K562 (cell line): ENCODE measurements around the gene TTLL10. TPM values are rescaled to one million over a fixed set of nuclear protein-coding genes. Genes with fewer than 3 reads are reported as not detected.

Source experiments
- AFF4 ChIP-seq: sonication (generic); formaldehyde crosslinking; IDR thresholded peaks from 2 replicates; pipeline ENCODE4 v1.8.0; 2023; ENCODE audit warnings: mild to moderate bottlenecking, missing genetic modification reagents
- BHLHE40 ChIP-seq: IDR thresholded peaks from 2 replicates; pipeline ENCODE4 v1.6.1; 2011; ENCODE audit warnings: low read length, improper control_type of control experiment
- DMBX1 ChIP-seq: fragments of 250-450 bp; sonication (Bioruptor Pico); IDR thresholded peaks from 2 replicates; pipeline ENCODE4 v1.8.0; 2022; ENCODE audit warnings: inconsistent platforms, mild to moderate bottlenecking, moderate library complexity, borderline replicate concordance
- E4F1 ChIP-seq: fragments of 250-450 bp; sonication (Bioruptor Pico); IDR thresholded peaks from 2 replicates; pipeline ENCODE4 v1.5.0; 2021; ENCODE audit warnings: mild to moderate bottlenecking, borderline replicate concordance
- ETV5 ChIP-seq: sonication (generic); formaldehyde crosslinking; IDR thresholded peaks from 2 replicates; pipeline ENCODE4 v1.4.0; 2020; ENCODE audit warnings: low read depth, mild to moderate bottlenecking, missing genetic modification reagents
- FOXJ3 ChIP-seq: sonication (generic); formaldehyde crosslinking; IDR thresholded peaks from 2 replicates; pipeline ENCODE4 v1.4.0; 2020; ENCODE audit warnings: mild to moderate bottlenecking, missing genetic modification reagents
- KAT2B ChIP-seq: IDR thresholded peaks from one replicate; pipeline ENCODE4 v1.6.1; 2012; ENCODE audit warnings: low read depth, mild to moderate bottlenecking, control low read depth, inconsistent platforms, low read length, moderate library complexity
- KLF10 ChIP-seq: fragments of 250-450 bp; sonication (Bioruptor Pico); IDR thresholded peaks from 2 replicates; pipeline ENCODE4 v1.6.1; 2021; ENCODE audit warnings: matching md5 sums
- MEF2D ChIP-seq: conservative IDR thresholded peaks from 2 replicates; pipeline ENCODE4 v1.6.1; 2016; ENCODE audit warnings: low read depth, missing genetic modification characterization, missing compliant biosample characterization
- MTF1 ChIP-seq: fragments of 250-450 bp; sonication (Bioruptor Pico); IDR thresholded peaks from 2 replicates; pipeline ENCODE4 v1.9.0; 2021; ENCODE audit warnings: moderate library complexity, mild to moderate bottlenecking, inconsistent platforms, borderline replicate concordance
- NFIX ChIP-seq: fragments of 250-450 bp; sonication (Bioruptor Pico); IDR thresholded peaks from 2 replicates; pipeline ENCODE4 v1.4.0; 2020; ENCODE audit warnings: low read depth, mild to moderate bottlenecking, moderate library complexity
- NR2C1 ChIP-seq, 2 experiments: fragments of 450-650 bp; IDR thresholded peaks; 2 replicates each; pipeline ENCODE4 v1.6.1; 2017; ENCODE audit warnings: mild to moderate bottlenecking in 2 of 2, antibody characterized with exemption in 1 of 2, inconsistent platforms in 1 of 2, missing compliant biosample characterization in 1 of 2, missing genetic modification characterization in 1 of 2
- SMAD2 ChIP-seq: fragments of 150-350 bp; IDR thresholded peaks from 2 replicates; pipeline ENCODE4 v1.6.1; 2014; ENCODE audit warnings: low read depth, mild to moderate bottlenecking, low read length
- TGIF2 ChIP-seq: sonication (generic); formaldehyde crosslinking; IDR thresholded peaks from 2 replicates; pipeline ENCODE4 v1.8.1; 2022; ENCODE audit warnings: mild to moderate bottlenecking, missing genetic modification reagents, moderate library complexity
- USF2 ChIP-seq: sonication (generic); formaldehyde crosslinking; IDR thresholded peaks from 2 replicates; pipeline ENCODE4 v1.5.0; 2020; ENCODE audit warnings: missing genetic modification reagents
- ZNF121 ChIP-seq: sonication (generic); formaldehyde crosslinking; conservative IDR thresholded peaks from 2 replicates; pipeline ENCODE4 v1.8.0; 2022; ENCODE audit warnings: missing genetic modification reagents
- ZNF3 ChIP-seq: fragments of 250-450 bp; sonication (Bioruptor Pico); IDR thresholded peaks from 2 replicates; pipeline ENCODE4 v1.5.0; 2021; ENCODE audit warnings: mild to moderate bottlenecking, moderate library complexity
- ZNF507 ChIP-seq: conservative IDR thresholded peaks from 2 replicates; pipeline ENCODE4 v1.6.1; 2017; ENCODE audit warnings: missing genetic modification characterization, missing compliant biosample characterization
- polyA plus RNA-seq, 8 experiments: library from polyadenylated mRNA; depleted of rRNA in 4 of 8; stranded (reverse) in 5 of 8; unstranded in 3 of 8; fragments of >200 nt; fragmentation: Nextera tagmentation in 2 of 8; fragmentation: Illumina TruSeq in 1 of 8; extraction: Ambion mirVana in 2 of 8; extraction: Trizol in 1 of 8; gene quantifications; 2 replicates each; pipeline versions ENCODE4 v1.2.1 to v1.2.3, GENCODE V29; 2011 to 2014; ENCODE audit warnings: inconsistent platforms in 1 of 8, missing spikeins in 1 of 8
- total RNA-seq, 7 experiments: library from RNA; depleted of rRNA in 6 of 7; stranded (reverse); fragments of >200 nt in 6 of 7; fragmentation: Illumina TruSeq in 2 of 7; extraction: Trizol in 2 of 7; gene quantifications; 2 replicates each; pipeline versions ENCODE4 v1.2.1 to v1.2.3, GENCODE V29; 2011 to 2021; ENCODE audit warnings: low replicate concordance in 1 of 7
- TF ChIP-seq, protein P1 (sequence below): sonication (generic); IDR thresholded peaks from 2 replicates; pipeline ENCODE4 v1.6.1; 2016

The TTLL10 gene
- total and polyA plus RNA-seq, 9 of the 15 experiments (the other 6 are each of a cell fraction or from before 2014, with no cell fraction given): not detected

DNA sequence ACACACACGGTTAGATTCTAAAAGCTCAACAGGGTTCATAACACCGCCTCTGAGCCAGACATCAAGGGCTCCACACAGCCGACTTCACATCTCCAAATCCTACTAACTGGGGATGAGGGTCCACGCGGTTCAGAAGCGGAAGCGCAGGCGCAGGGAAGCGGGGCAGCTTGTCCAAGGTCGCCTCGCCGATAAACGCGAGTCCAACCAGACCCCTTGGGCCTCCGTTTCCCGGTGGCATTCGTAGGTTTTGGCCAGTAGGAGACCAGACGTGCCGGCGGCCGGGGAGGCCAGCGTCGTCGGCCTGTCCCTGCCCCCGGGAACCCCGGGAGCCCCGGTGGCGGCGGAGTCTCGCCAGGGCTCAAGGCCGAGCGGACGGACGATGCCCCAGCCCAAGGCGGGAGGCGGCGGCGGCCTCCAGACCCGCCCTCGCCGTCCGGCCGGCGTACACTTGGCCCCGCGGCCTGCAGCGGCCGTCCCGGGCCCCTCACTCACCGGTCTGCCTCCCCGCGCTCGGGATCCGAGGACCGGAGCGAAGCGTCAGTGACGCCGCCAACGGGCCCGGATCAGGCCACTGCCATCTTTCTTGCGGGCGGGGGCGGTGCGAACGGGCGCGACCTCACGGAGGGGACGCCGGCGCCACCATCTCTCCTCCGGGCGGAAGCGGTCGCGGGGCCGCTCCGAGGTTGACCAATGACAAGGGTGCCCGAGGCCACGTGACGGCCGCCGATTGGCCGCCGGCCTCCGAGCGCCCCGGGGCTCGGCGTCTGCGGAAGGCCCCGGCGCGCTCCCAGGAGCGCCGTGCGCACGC, 57.9 kb downstream of the TTLL10 start, which contains the start of gene SDF4 (continued):
- TF ChIP-seq E4F1 (no peak), KLF10 (CRISPR knock-in tag) (no peak), NFIX (CRISPR knock-in tag) (no peak), DMBX1 (CRISPR knock-in tag) (peak; percentile 47; the same call in 1 of the 2 replicates), MTF1 (CRISPR knock-in tag) (no peak), SMAD2 (no peak), ZNF3 (CRISPR knock-in tag) (no peak), MEF2D (tag) (no peak), FOXJ3 (CRISPR knock-in tag) (no peak), ZNF121 (no peak), TGIF2 (CRISPR knock-in tag) (peak; percentile 14; the same call in 1 of the 2 replicates), BHLHE40 (peak; percentile 49; the same call in 1 of the 2 replicates), ETV5 (no peak), AFF4 (CRISPR knock-in tag) (peak; percentile 58; the same call in 1 of the 2 replicates), KAT2B (no peak), NR2C1 (IDR thresholded peaks at IDR 0.05) (peak; percentile 87), NR2C1 (tag; IDR thresholded peaks at IDR 0.05) (peak; percentile 93), ZNF507 (tag) (no peak), USF2 (CRISPR knock-in tag) (peak; percentile 96)
- TF ChIP-seq, protein P1, sequence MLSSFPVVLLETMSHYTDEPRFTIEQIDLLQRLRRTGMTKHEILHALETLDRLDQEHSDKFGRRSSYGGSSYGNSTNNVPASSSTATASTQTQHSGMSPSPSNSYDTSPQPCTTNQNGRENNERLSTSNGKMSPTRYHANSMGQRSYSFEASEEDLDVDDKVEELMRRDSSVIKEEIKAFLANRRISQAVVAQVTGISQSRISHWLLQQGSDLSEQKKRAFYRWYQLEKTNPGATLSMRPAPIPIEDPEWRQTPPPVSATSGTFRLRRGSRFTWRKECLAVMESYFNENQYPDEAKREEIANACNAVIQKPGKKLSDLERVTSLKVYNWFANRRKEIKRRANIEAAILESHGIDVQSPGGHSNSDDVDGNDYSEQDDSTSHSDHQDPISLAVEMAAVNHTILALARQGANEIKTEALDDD: no peak
